Naive thymus-derived CD8-positive, alpha-beta T cell (primary cell): Measurements from ENCODE around the gene SBF1. TPM values are rescaled to one million over a fixed set of nuclear protein-coding genes. Genes with fewer than 3 reads are reported as not detected.

Experiments
- ATAC-seq, 2 donors: fragments of 150-1000 bp; cut with Tn5 transposase in 1 of 2; sonication (Bioruptor Pico), chemical (Tn5 transposase) in 1 of 2; 1 replicate in 1 of 2; 2 replicates in 1 of 2; pipeline ENCODE4 v1.10.0; 2021; ENCODE audit warnings: mild to moderate bottlenecking in 2 of 2, moderate library complexity in 2 of 2
- POLR2A ChIA-PET: fragments of 350-600 bp; sonication (Branson Sonifier 250); formaldehyde crosslinking; loops from one replicate; lab custom pipeline; 2021; ENCODE audit warnings: antibody characterized with exemption; lab: Charles Lee
- DNase-seq, 10 donors: peaks; one replicate each; pipeline versions ENCODE4 v3.0.0 to v3.0.0-alpha.2; 2020 to 2022
- H3K27ac Mint-ChIP-seq, 10 donors: one replicate each; pipeline ENCODE4 v1.8.0; 2020 to 2022; ENCODE audit warnings: mild to moderate bottlenecking in 10 of 10, mixed read lengths in 10 of 10, moderate library complexity in 4 of 10, inconsistent platforms in 1 of 10
- H3K27me3 Mint-ChIP-seq, 5 donors: one replicate each; pipeline ENCODE4 v1.8.0; 2021 to 2022; ENCODE audit warnings: mixed read lengths in 5 of 5
- H3K36me3 Mint-ChIP-seq, 3 donors: one replicate each; pipeline ENCODE4 v1.8.0; 2020 to 2022; ENCODE audit warnings: mixed read lengths in 3 of 3, mild to moderate bottlenecking in 2 of 3, inconsistent platforms in 1 of 3
- H3K4me1 Mint-ChIP-seq, 4 donors: one replicate each; pipeline ENCODE4 v1.8.0; 2021 to 2022; ENCODE audit warnings: mixed read lengths in 4 of 4
- H3K4me3 Mint-ChIP-seq, 10 donors: one replicate each; pipeline ENCODE4 v1.8.0; 2020 to 2022; ENCODE audit warnings: mild to moderate bottlenecking in 10 of 10, mixed read lengths in 10 of 10, moderate library complexity in 6 of 10, inconsistent platforms in 1 of 10
- H3K9me3 Mint-ChIP-seq, 9 donors: one replicate each; pipeline ENCODE4 v1.8.0; 2020 to 2022; ENCODE audit warnings: mixed read lengths in 9 of 9, mild to moderate bottlenecking in 3 of 9, inconsistent platforms in 1 of 9, moderate library complexity in 1 of 9
- polyA plus RNA-seq, 3 donors: library from polyadenylated mRNA; unstranded; fragments of 300-500 nt; fragmentation: Illumina TruSeq; gene quantifications; one replicate each; pipeline ENCODE4 v1.2.3, GENCODE V29; 2021
- total RNA-seq, 8 experiments: library from RNA in 2 of 8; stranded (reverse) in 2 of 8; gene quantifications; one replicate each; pipeline ENCODE4 v1.2.3 and lab custom pipeline; 2021 to 2026

SBF1 gene
- total and polyA plus RNA-seq, 5 experiments from 2014 or later, result 17.1 to 222 (median 37.4) TPM

GRCh38 chr22:50446708-50447575, 27.9 kb downstream of the SBF1 start:
- Mint-ChIP-seq H3K27ac (peak overlapping the region in 7 of 10 donors; percentile 27 to 91 (median 77)), H3K4me3 (no peak overlapping the region), H3K27me3 (no peaks in the 10 kb centered on the region), H3K9me3 (no peaks in the 10 kb centered on the region), H3K36me3 (peaks cover 0 to 67% (median 9%) of the 10 kb centered on the region in 3 donors), H3K4me1 (peaks cover 25 to 60% (median 44%) of the 10 kb centered on the region in 4 donors)
- ATAC-seq (no peak), DNase-seq (peak in 2 of 10 donors; percentile 3 to 40)
- POLR2A ChIA-PET, result interaction anchor here (1.2 to 9.8 kb wide), 3 partner anchors 10 to 21 kb away, joined by 3 to 92 read pairs (median 3); no protein-coding TSS in a partner anchor

GRCh38 chr22:50445880-50446707, 28.7 kb downstream of the SBF1 start:
- POLR2A ChIA-PET, result interaction anchor here (0.8 to 9.8 kb wide), 9 partner anchors 10 to 102 kb away, joined by 3 to 92 read pairs (median 5); partner anchors contain the start of gene SCO2
- Mint-ChIP-seq H3K4me3 (peak overlapping the region in 8 of 10 donors; percentile 19 to 76 (median 71)), H3K36me3 (peaks cover 0 to 61% (median 9%) of the 10 kb centered on the region in 3 donors), H3K27ac (peak overlapping the region; percentile 75 to 97 (median 92)), H3K4me1 (peaks cover 27 to 61% (median 45%) of the 10 kb centered on the region in 4 donors), H3K9me3 (no peaks in the 10 kb centered on the region), H3K27me3 (no peaks in the 10 kb centered on the region)
- DNase-seq (peak in 1 of 10 donors; percentile 58), ATAC-seq (no peak)

GRCh38 chr22:50445071-50445879, 29.6 kb downstream of the SBF1 start:
- POLR2A ChIA-PET, result interaction anchor here (0.8 to 9.8 kb wide), 13 partner anchors 11 to 103 kb away, joined by 3 to 92 read pairs (median 5); partner anchors contain the start of genes SBF1 and SCO2
- ATAC-seq (peak; percentile 73 to 77), DNase-seq (peak in 9 of 10 donors; percentile 32 to 83 (median 55))
- peaks cover 0 to 53% (median 6%) of the 10 kb centered on the region in 3 donors for H3K36me3 Mint-ChIP-seq
- peaks cover 25 to 61% (median 43%) of the 10 kb centered on the region in 4 donors for H3K4me1 Mint-ChIP-seq
- H3K9me3 Mint-ChIP-seq, result no peaks in the 10 kb centered on the region
- H3K27ac Mint-ChIP-seq, result peak overlapping the region; percentile 75 to 97 (median 92)
- peak overlapping the region; percentile 46 to 76 (median 71) for H3K4me3 Mint-ChIP-seq
- no peaks in the 10 kb centered on the region for H3K27me3 Mint-ChIP-seq

- H3K27me3 Mint-ChIP-seq, result no peaks in the 10 kb centered on the region
- peaks cover 23 to 57% (median 40%) of the 10 kb centered on the region in 4 donors for H3K4me1 Mint-ChIP-seq
- POLR2A ChIA-PET, result interaction anchor here (1.0 to 9.8 kb wide), 10 partner anchors 12 to 93 kb away, joined by 3 to 92 read pairs (median 7); partner anchors contain the start of genes SBF1 and SCO2
- H3K4me3 Mint-ChIP-seq, result peak overlapping the region in 8 of 10 donors; percentile 53 to 76 (median 72)
- peak in 1 of 2 donors; percentile 15 for ATAC-seq
- no peaks in the 10 kb centered on the region for H3K9me3 Mint-ChIP-seq
- DNase-seq, result peak in 1 of 10 donors; percentile 35
- H3K27ac Mint-ChIP-seq, result peak overlapping the region; percentile 75 to 97 (median 92)
- peaks cover 0 to 50% (median 6%) of the 10 kb centered on the region in 3 donors for H3K36me3 Mint-ChIP-seq
Measured at GRCh38 chr22:50444663-50445062, 30.2 kb downstream of the SBF1 start.

- ATAC-seq (no peak), DNase-seq (peak in 1 of 10 donors; percentile 64)
- peaks cover 20 to 52% (median 37%) of the 10 kb centered on the region in 4 donors for H3K4me1 Mint-ChIP-seq
- no peaks in the 10 kb centered on the region for H3K9me3 Mint-ChIP-seq
- peak overlapping the region in 3 of 10 donors; percentile 48 to 57 (median 56) for H3K4me3 Mint-ChIP-seq
- POLR2A ChIA-PET, result interaction anchor here (1.1 to 9.8 kb wide), 8 partner anchors 12 to 93 kb away, joined by 3 to 92 read pairs (median 12); partner anchors contain the start of gene SCO2
- peaks cover 0 to 43% (median 6%) of the 10 kb centered on the region in 3 donors for H3K36me3 Mint-ChIP-seq
- no peaks in the 10 kb centered on the region for H3K27me3 Mint-ChIP-seq
- peak overlapping the region; percentile 80 to 97 (median 92) for H3K27ac Mint-ChIP-seq
Measured at GRCh38 chr22:50443801-50444625, 30.8 kb downstream of the SBF1 start.

GRCh38 chr22:50443197-50443596, 31.6 kb downstream of the SBF1 start:
- no peaks in the 10 kb centered on the region for H3K27me3 Mint-ChIP-seq
- peak overlapping the region in 7 of 10 donors; percentile 26 to 62 (median 52) for H3K4me3 Mint-ChIP-seq
- DNase-seq (peak in 8 of 10 donors; percentile 16 to 75 (median 40)), ATAC-seq (peak; percentile 31 to 41)
- POLR2A ChIA-PET, result interaction anchor here (3.1 to 9.8 kb wide), 4 partner anchors 13 to 82 kb away, joined by 14 to 92 read pairs (median 20); partner anchors contain the start of gene SCO2
- H3K27ac Mint-ChIP-seq, result peak overlapping the region; percentile 80 to 95 (median 90)
- peaks cover 0 to 37% (median 2%) of the 10 kb centered on the region in 3 donors for H3K36me3 Mint-ChIP-seq
- peaks cover 18 to 46% (median 33%) of the 10 kb centered on the region in 4 donors for H3K4me1 Mint-ChIP-seq
- H3K9me3 Mint-ChIP-seq, result no peaks in the 10 kb centered on the region

- H3K27ac Mint-ChIP-seq, result peak overlapping the region in 5 of 10 donors; percentile 59 to 75 (median 74)
- H3K36me3 Mint-ChIP-seq, result peaks cover 0 to 26% (median 0%) of the 10 kb centered on the region in 3 donors
- H3K4me1 Mint-ChIP-seq, result peaks cover 18 to 40% (median 29%) of the 10 kb centered on the region in 4 donors
- DNase-seq (peak in 1 of 10 donors; percentile 62), ATAC-seq (no peak)
- no peaks in the 10 kb centered on the region for H3K27me3 Mint-ChIP-seq
- H3K4me3 Mint-ChIP-seq, result no peak overlapping the region
- POLR2A ChIA-PET, result interaction anchor here (1.2 to 9.8 kb wide), 2 partner anchors 26 to 66 kb away, joined by 3 to 92 read pairs; partner anchors contain the start of genes LMF2 and NCAPH2
- H3K9me3 Mint-ChIP-seq, result no peaks in the 10 kb centered on the region
Measured at GRCh38 chr22:50441428-50441993, 33.3 kb downstream of the SBF1 start.

- H3K4me3 Mint-ChIP-seq, result peak overlapping the region in 1 of 10 donors; percentile 28
- peaks cover 14 to 32% (median 24%) of the 10 kb centered on the region in 4 donors for H3K4me1 Mint-ChIP-seq
- H3K27ac Mint-ChIP-seq, result peak overlapping the region in 2 of 10 donors; percentile 22 to 74
- H3K27me3 Mint-ChIP-seq, result no peaks in the 10 kb centered on the region
- peaks cover 0 to 20% (median 0%) of the 10 kb centered on the region in 3 donors for H3K36me3 Mint-ChIP-seq
- ATAC-seq (no peak), DNase-seq (peak in 1 of 10 donors; percentile 58)
- POLR2A ChIA-PET, result interaction anchor here (1.1 to 9.8 kb wide), 3 partner anchors 10 to 27 kb away, joined by 3 to 92 read pairs (median 6); no protein-coding TSS in a partner anchor
- H3K9me3 Mint-ChIP-seq, result no peaks in the 10 kb centered on the region
Measured at GRCh38 chr22:50440544-50441249, 34.1 kb downstream of the SBF1 start.

GRCh38 chr22:50439871-50440331, 34.9 kb downstream of the SBF1 start:
- POLR2A ChIA-PET, result interaction anchor here (1.1 to 9.8 kb wide), 3 partner anchors 11 to 28 kb away, joined by 3 to 92 read pairs (median 6); no protein-coding TSS in a partner anchor
- peak overlapping the region in 4 of 10 donors; percentile 22 to 74 (median 56) for H3K27ac Mint-ChIP-seq
- ATAC-seq, result no peak

More at GRCh38 chr22:50439871-50440331, 34.9 kb downstream of the SBF1 start:
- no peaks in the 10 kb centered on the region for H3K9me3 Mint-ChIP-seq
- H3K4me3 Mint-ChIP-seq, result no peak overlapping the region
- peaks cover 0 to 26% (median 0%) of the 10 kb centered on the region in 3 donors for H3K36me3 Mint-ChIP-seq
- peaks cover 8 to 24% (median 16%) of the 10 kb centered on the region in 4 donors for H3K4me1 Mint-ChIP-seq
- peak in 1 of 10 donors; percentile 56 for DNase-seq
- H3K27me3 Mint-ChIP-seq, result no peaks in the 10 kb centered on the region
